HT1080 (cell line): ENCODE data around the gene ACSS2. TPM values are rescaled to one million over a fixed set of nuclear protein-coding genes. Genes with fewer than 3 reads are reported as not detected.

Experiments
- DNase-seq: peaks from one replicate; pipeline ENCODE4 v3.0.0-alpha.2; 2015; ENCODE audit warnings: low read depth
- polyA plus RNA-seq, 2 experiments: library from polyadenylated mRNA; depleted of rRNA; stranded (reverse); fragments of >200 nt; gene quantifications; 2 replicates each; pipeline ENCODE4 v1.2.3, GENCODE V29; 2015
- total RNA-seq: library from RNA; depleted of rRNA; stranded (reverse); fragments of >200 nt; shearing (Covaris generic); gene quantifications from 2 replicates; pipeline ENCODE4 v1.2.3, GENCODE V29; 2014; rRNA removed

Gene ACSS2, protein sequence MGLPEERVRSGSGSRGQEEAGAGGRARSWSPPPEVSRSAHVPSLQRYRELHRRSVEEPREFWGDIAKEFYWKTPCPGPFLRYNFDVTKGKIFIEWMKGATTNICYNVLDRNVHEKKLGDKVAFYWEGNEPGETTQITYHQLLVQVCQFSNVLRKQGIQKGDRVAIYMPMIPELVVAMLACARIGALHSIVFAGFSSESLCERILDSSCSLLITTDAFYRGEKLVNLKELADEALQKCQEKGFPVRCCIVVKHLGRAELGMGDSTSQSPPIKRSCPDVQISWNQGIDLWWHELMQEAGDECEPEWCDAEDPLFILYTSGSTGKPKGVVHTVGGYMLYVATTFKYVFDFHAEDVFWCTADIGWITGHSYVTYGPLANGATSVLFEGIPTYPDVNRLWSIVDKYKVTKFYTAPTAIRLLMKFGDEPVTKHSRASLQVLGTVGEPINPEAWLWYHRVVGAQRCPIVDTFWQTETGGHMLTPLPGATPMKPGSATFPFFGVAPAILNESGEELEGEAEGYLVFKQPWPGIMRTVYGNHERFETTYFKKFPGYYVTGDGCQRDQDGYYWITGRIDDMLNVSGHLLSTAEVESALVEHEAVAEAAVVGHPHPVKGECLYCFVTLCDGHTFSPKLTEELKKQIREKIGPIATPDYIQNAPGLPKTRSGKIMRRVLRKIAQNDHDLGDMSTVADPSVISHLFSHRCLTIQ
- 23.0 and 23.8 TPM in 2 replicates for total RNA-seq
- 19.9 and 22.4 TPM in 2 replicates for polyA plus RNA-seq (2015; cell fraction: cytosol; rRNA removed)
- polyA plus RNA-seq (2015; cell fraction: nucleus; rRNA removed) = 46.8 and 53.3 TPM in 2 replicates

DNA sequence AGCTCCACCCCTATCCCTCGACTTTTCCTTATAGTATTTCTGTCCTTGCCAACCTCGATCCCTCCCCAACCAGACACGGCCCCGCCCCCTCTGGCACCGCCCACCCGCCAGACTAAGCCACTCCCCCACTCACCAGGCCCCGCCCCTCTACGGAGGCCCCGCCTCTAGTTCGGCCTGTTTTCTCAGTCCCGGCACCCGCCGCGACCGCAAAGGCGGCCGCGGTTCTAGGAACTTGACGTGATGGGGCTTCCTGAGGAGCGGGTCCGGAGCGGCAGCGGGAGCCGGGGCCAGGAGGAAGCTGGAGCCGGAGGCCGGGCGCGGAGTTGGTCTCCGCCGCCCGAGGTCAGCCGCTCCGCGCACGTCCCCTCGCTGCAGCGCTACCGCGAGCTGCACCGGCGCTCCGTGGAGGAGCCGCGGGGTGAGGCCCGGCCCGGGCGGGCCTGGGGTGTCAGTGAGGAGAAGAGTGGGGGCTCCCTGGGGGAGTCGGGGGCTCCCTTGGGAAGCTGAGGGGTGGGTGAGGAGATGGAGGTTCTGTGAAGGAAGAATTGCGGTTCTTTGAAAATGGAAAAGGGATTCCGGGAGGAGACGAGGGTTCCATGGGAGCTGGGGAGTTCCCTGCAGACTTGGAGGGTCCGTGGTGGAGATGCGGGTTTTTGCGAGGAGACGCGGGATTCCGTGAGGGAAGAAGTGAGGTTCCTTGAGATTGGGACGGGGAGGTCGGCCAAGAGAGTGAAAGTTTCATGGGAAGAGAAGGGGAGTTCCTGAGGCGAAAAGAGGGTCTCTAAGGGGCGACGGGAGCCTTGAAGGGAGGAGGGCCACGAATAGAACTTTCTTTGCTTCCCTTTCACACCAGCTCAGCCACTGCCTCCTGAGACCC, at the start of gene ACSS2:
ACSS2 (plus strand) TSS at position 207 of the 877 bp plus-strand sequence; CDS start at position 241, 34 bp downstream.
- no peak for DNase-seq

DNA sequence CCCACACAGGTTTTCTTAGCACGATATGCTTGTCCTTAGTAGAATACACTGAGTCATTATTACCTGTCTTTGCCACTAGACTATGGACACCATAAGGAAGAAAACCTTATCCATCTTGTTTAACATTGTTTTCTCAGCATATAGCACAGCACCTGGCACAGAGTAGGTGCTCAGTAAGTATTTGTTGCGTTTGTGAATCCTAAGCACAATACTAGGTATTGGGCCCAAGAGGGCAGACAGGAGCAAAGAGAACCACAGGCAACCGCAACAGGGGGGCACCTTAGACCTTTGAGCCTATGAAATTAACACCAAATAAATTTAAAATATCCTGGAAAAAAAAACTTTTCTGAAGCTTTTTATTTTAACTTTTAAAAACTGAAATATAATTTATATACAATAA, 47.2 kb upstream of the ACSS2 start:
- no peak for DNase-seq

DNA sequence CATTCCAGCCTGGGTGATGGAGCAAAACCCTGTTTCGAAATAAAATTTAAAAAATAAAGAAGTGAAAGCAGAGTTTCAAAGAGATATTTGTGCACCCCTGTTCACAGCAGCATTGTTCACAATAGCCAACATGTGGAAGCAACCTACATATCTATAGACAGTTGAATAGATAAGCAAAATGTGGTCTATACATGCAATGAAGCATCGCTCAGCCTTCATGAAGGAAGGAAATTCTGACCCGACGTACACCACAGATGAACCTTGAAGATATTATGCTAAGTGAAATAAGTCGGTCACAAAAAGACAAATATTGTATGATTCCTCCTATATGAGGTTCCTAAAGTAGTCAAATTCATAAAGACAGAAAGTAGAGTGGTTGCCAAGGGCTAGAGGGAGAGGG, 44.5 kb upstream of the ACSS2 start:
- no peak for DNase-seq

DNA sequence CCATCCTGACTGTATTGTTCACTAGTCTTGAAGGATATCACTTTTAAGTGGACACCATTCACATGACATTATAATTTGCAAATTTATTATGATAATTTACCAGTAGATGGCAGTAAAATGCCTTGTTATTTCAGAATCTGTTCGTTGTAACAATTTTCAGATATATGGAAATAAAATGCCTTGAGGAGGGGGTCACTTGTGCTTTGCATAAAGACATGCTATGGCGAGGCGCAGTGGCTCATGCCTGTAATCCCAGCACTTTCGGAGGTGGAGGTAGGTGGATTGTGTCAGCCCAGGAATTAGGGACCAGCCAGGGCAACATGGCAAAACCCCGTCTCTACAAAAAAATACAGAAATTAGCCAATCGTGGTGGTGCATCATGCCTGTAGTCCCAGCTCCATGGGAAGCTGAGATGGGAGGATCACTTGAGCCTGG, 41.9 kb upstream of the ACSS2 start:
- DNase-seq = peak; percentile 33

DNA sequence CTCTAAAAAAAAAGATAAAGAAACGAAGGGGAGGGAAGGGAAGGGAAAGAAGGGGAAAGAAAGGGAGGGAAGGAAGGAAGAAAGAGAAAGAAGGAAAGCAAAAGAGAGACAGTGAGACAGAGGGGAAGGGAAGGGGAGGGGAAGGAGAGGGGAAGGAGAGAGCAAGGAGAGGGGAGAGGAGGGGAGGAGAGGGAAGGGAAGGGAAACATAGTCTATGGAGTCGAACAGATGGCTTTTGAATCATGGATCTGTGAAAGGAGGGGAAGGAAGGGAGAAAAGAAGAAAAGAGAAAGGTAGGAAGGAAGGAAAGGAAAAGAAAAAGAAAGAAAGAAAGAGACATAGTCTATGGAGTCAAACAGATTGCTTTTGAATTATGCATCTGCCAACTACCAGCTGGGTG, 34.3 kb upstream of the ACSS2 start:
- no peak for DNase-seq

DNA sequence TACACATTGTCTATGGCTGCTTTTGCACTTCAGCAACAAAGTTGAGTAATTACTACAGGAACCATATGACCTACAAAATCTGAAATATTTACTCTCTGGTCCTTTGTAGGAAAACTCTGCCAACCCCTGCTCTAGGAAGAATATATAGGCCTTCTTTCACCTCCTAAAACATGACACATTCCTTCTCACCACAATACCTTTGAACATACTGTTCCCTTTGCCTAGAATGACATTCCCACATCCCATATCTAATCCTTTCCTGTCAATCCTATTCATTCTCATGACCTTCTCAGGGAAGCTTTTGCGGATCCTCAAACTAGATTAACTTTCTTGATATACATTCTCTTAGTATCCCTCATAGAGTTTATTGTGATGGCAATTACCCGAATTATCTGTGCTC, 33.0 kb upstream of the ACSS2 start:
- no peak for DNase-seq

DNA sequence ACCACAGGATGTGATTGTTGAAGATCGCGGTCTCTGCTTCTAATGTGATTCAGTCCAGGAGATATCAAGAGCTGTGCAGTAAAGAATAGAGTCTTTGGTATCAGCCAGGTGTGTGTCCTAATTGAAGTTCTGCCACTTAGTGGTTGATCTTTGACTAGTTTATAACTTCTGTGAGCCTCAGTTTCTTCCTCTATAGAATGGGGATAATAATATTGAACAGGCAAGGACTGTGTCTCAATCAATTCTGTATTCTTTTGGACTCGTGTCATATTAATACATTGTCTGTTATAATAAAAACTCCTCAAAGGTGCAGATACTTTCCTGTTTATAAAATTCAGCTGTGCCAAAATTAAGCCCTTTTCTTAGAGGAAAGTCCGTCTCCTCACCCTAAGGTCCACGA, 27.8 kb upstream of the ACSS2 start:
- DNase-seq = no peak

DNA sequence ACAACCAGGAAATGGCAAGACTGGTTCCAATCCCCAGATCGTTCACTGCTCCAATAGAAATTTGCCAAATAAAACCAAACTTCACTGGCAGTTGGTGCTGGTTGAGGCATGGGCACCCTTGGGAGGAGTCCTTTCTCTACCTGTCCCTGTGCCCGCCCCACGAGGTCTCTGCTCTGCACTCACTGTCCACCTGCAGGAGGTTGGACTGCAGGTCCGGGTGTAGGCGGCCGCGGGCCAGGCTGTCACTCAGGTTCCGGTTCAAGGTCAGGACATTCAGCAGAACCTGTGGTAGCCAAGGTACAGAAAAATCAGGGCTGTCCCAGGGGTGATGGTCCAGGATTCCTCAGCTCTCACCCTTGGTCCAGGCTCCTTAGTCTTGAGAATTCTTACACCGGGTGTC, 26.6 kb upstream of the ACSS2 start:
- DNase-seq = no peak

DNA sequence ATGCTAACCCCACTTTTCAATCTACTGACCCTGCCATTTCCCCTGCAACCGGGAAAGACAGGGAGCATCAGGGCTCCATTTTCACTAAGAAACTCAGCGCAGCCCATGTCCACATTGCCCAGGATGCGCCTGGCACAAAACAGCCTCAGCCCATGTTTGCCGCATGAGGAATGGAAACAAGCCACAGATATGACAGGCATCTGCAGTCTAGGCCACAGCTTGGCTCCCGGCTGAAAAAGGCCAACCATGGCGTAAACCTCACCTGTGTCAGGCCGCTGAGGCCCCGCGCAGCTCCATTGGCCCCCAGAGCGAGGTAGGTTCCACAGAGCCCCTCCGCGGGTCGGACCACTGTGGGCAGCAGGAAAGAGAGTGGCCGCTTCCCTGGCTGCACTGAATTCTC, 25.4 kb upstream of the ACSS2 start:
- no peak for DNase-seq

DNA sequence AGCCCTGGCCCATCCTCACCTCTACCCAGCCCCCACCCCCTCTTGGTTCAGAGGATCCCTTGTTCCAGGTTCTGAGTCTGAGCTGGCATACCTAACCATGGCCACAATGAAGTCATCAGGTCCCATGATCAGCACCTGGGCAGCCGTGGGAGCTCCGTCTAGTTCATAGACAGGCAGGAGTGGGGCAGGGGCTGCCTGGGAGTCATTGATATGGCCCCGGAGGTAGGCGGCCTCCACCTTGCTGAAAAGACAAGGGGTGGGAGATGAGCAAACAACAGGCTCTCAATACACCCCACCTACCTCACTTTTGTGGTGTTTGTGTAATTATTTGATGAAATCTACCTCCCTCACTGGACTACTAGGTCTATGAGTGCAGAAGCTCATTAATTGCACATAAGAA, 24.1 kb upstream of the ACSS2 start:
- DNase-seq = no peak

DNA sequence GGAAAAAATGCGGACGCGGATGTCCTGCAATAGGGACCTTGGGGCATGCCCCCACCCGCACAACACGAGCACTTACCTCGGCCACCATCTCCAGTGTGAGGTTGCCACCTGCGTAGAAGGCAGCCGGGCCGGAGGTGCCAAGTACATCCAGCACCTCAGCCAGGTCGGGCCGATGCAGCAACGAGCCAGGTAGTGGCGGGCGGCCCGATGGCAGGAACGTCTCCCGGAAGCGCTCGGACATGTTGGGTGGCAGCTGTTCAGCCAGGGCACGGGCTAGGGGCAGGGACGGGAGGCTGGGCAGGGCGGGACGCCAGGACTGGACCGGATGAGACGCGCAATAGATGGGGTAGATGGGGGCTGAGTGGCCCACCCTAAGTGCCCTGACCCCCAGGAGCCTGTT, 17.0 kb upstream of the ACSS2 start:
- DNase-seq = no peak

DNA sequence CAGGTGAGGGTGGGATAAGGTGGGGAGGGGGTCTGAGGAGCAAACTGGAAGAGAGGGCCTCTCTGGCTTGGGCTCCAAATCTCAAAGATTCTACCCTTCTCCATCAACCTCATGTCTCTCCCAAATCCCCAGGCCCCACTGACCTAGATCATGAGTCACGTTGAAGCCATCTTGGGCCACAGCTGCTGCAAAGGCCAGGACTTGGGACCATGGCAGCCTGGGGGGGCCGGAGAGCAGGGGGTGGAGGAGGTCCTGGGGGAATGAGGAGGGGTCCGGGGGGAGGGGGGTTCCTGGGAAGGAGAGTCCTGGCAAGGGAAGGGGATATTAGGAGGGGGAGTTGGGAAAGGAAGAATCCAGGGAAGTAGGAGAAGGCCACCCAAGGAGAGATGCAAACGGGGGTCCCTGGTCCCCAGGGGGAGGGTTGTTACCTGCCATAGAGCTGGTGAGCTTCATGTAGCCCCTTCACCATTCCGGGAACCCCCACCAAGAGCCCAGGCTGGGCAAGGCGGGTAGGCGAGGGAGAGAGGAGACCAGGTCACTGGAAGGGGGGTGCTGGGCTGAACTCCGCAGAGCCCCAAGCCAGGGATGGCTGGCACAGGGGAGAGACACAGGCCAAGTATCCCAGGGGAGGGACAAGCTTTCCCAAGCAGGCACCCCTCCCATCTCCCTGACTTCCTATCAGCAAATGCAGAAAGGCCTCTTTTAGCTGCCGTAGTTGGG, 16.4 kb upstream of the ACSS2 start:
- no peak for DNase-seq

DNA sequence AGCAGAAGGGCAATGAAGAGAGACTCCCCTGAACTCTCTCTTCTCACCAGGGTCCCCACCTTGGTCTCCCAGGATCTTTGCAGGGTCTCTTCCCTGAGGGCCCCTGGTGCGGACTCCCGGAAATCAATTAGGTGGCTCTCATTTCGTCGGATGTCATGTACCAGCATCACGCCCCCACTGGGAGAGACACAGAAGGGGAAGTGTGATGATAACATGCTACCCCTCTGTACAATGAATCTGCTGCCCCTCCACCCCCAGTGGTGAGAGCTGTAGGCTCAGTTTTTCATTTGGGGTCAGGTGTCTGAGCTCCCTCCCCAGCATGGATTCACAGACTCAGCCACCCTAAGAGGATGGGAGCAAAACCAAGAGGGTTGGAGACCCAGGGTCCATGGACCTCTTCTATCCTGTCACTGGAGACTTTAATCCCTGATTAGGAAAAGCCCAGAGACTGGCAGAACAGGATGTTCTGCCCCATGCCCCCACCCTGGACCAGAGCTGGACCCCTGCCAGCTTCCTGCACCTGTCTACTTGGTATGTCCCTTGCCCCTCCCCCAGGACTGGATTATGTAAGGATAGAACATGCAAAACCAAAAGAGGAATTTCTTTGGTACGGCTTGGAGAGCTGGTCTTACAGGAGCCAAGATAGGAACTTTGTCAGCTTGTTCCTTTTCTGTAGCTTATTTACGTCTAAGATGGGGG, 14.9 kb upstream of the ACSS2 start:
- no peak for DNase-seq

DNA sequence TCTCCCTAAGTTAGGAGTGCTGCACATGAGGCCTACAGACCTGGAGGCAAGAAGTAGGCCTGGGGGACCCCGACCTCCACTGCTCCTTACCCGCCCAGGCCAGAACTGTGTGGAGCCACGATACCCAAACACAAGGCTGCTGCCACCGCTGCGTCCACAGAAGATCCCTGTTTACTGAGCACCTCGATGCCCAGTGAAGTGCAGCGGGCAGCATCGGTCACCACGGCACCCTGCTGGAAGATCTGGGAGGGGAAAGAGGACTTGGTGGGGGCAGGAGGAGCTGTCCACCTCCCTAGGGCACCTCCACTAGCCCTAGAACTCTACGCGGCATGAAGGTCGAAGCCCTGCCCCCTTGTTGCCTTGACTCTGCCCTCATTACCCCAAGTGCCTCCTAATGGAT, 13.7 kb upstream of the ACSS2 start:
- DNase-seq = no peak

DNA sequence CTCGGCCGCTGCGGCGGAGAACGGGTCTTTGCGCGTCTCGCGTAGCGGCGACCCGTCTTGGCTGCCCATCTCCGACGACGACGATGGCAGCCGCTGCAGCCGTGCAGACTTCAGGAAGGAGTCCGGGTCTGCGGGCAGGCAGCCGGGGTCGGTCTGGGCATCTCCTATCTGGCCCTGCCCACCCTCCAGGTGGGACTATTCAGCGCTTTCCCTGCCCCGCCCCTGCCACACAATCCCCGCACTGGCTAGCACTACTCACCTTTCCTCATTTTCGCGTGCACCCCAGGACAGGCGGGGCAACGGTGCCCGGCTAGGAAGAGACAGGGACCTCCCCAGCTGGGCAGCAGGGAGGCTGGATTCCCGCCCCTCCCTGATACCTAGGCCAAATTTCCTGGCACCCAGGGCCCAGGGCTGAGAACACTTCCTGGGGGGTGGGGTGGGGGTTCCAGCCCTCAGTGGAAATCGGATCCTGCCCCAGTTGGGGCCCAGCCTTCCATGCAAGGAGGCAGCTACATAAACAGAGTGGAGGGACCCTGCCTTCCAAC, 12.9 kb upstream of the ACSS2 start:
- DNase-seq = no peak

DNA sequence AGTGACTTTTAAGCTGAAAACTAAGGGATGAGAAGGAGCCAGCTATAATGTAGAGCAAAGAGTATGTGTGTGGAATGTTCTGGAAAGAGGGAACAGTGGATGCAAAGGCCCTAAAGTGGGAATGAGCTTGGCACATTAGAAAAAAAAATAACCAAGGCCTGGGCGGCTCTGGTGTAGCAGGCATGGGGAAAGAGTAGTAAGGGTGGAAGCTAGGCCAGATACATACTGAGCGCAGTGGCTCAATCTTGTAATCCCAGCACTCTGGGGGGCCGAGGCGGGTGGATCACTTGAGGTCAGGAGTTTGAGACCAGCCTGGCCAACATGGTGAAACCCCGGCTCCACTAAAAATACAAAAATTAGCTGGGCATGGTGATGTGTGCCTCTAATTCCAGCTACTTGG, 12.2 kb upstream of the ACSS2 start:
- no peak for DNase-seq

DNA sequence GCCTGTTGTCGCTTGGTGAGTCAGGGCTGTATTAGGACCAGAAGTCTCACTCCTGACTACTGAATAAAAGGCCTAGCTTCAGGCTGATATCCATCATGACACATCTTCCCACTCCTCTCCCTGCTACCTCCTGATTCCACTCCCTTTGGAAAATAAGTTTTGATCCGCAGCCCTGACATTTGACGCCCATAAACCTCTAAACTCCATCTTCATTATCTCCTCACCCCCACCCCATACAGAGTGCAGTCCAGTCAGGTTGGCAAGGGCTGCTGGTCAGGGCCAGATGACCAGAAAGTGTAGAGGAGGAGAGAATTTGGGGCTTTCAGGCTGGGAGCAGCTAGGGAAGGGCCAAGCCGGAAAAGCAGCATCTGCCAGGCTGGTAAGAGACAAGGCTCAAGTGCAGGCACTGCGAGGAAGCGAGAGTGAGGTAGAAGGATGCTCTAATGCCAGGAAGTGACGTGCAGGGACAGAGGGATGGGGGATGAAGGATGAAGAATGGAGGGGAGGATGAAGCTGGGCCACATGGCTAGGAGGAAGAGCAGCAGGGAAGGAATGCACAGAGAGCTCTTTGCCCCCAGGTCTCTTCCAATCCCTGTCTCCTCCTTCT, 5.0 kb upstream of the ACSS2 start:
- no peak for DNase-seq

DNA sequence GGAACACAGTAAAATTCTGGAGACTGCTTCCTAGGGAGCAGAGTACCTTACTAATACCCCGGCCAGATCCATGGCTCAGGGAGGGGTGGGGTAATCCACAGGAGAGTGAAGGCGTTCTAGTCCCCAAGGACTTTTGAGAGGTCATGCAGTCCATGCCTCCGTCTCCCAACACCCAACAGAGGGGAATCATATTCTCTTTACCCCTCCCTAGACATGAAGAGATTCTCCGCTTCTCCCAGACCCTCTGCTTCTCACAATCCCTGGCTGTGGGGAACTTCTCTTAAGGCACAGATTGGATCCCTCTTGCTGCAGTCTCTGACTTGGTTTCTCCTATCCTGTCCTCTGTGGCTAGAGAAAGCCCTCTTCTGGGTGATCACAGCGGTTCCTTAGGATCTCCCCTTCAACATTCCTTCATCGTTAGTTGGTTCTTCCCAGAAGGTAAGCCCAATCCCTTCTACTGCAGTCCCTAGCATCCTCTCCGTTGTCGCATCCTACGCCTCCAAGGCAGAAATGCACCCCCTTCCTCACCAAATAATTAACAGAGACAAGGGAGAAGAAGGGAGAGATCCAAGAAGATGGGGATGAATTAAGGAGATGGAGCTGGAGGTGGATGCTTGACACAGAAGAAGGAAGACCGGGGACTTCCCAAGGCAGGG, 4.3 kb upstream of the ACSS2 start:
- no peak for DNase-seq

DNA sequence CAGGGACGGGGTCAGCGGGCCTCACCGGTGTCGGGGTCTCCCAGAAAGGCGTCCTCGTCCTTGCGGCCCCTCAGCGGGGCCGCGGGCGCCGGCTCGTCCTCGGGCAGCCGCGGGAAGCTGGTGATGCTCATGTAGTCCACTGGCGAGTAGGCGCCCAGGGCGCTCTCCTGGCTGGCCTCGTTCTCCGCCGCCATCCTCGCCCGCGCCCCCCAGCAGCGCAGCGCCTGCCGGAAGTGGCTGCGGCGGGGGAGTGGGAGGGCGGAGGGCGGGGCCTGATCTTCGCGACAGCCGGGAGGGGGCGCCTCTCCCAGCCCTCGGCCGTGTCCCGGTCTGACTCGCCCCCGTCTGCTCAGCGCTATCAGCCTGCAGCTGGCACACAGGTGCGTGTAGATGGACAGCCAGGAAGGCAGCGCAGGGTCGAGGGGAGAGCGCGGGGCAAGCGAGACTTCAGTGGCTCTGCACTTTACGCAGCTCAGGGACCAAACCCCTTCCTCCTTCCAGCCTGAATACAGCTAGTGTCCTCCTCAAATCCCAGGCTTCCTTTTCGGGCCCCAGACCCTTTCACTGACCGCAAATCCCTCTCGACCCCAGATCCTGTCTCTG, 3.7 kb upstream of the ACSS2 start, which contains the start of gene GGT7:
GGT7 (minus strand) TSS at position 235 of the 603 bp plus-strand sequence; CDS start at position 194, 41 bp downstream.
- DNase-seq = peak; percentile 60
